A549 (cell line): ENCODE results near the gene LRP3.

ENCODE experiments used
- POLR2A ChIP-seq: IDR thresholded peaks from 2 replicates; pipeline ENCODE4 v1.6.1; 2012; ENCODE audit warnings: mild to moderate bottlenecking, low read length
- RNF2 ChIP-seq: fragments of 200-600 bp; sonication (generic); IDR thresholded peaks from 2 replicates; pipeline ENCODE4 v1.6.1; 2016; ENCODE audit warnings: low read depth, mild to moderate bottlenecking, antibody characterized with exemption, moderate library complexity, borderline replicate concordance

GRCh38 chr19:33167438-33167837 is 26.7 kb upstream of the LRP3 start:
- TF ChIP-seq RNF2 (no peak), POLR2A (no peak)
